K562 (cell line): ENCODE results near the gene ZDHHC14. TPM values are rescaled to one million over a fixed set of nuclear protein-coding genes. Genes with fewer than 3 reads are reported as not detected.

Experiments
- BHLHE40 ChIP-seq: IDR thresholded peaks from 2 replicates; pipeline ENCODE4 v1.6.1; 2011; ENCODE audit warnings: low read length, improper control_type of control experiment
- CREB1 ChIP-seq, 2 experiments: sonication (generic) in 1 of 2; formaldehyde crosslinking in 1 of 2; IDR thresholded peaks; 2 replicates each; pipeline versions ENCODE4 v1.6.1 to v1.8.0; 2012 to 2022; ENCODE audit warnings: inconsistent platforms in 1 of 2, mild to moderate bottlenecking in 1 of 2, missing genetic modification reagents in 1 of 2, moderate library complexity in 1 of 2
- CREB5 ChIP-seq: fragments of 250-450 bp; sonication (Bioruptor Pico); IDR thresholded peaks from 2 replicates; pipeline ENCODE4 v1.5.0; 2020; ENCODE audit warnings: mild to moderate bottlenecking
- CTCFL ChIP-seq: IDR thresholded peaks from 2 replicates; pipeline ENCODE4 v1.6.1; 2011; ENCODE audit warnings: borderline replicate concordance, low read depth, mild to moderate bottlenecking, moderate library complexity, low read length; ENCODE audit not compliant: insufficient read depth, poor library complexity, severe bottlenecking
- HDAC3 ChIP-seq: fragments of 450-650 bp; IDR thresholded peaks from 2 replicates; pipeline ENCODE4 v1.6.1; 2018; ENCODE audit warnings: borderline replicate concordance, mild to moderate bottlenecking, moderate library complexity; ENCODE audit not compliant: partially characterized antibody
- MCM2 ChIP-seq: fragments of 450-650 bp; IDR thresholded peaks from 2 replicates; pipeline ENCODE4 v1.6.1; 2017; ENCODE audit warnings: low read depth, mild to moderate bottlenecking
- MECOM ChIP-seq: fragments of 250-450 bp; sonication (Bioruptor Pico); IDR thresholded peaks from 2 replicates; pipeline ENCODE4 v1.8.0; 2022; ENCODE audit warnings: inconsistent platforms
- PHTF2 ChIP-seq: fragments of 250-450 bp; sonication (Bioruptor Pico); IDR thresholded peaks from 2 replicates; pipeline ENCODE4 v1.5.0; 2021; ENCODE audit warnings: mild to moderate bottlenecking
- RBM34 ChIP-seq: fragments of 200-400 bp; formaldehyde crosslinking; IDR thresholded peaks from 2 replicates; pipeline ENCODE4 v1.6.1; 2018; ENCODE audit warnings: low read length, borderline replicate concordance; ENCODE audit not compliant: insufficient read depth
- SPI1 ChIP-seq: IDR thresholded peaks from 2 replicates; pipeline ENCODE4 v1.6.1; 2011; ENCODE audit warnings: low read depth, low read length, control low read depth, borderline replicate concordance
- XRCC3 ChIP-seq: fragments of 450-650 bp; IDR thresholded peaks from 2 replicates; pipeline ENCODE4 v1.6.1; 2017; ENCODE audit warnings: mild to moderate bottlenecking, moderate library complexity
- XRCC4 ChIP-seq: IDR thresholded peaks from one replicate; pipeline ENCODE4 v1.6.1; 2011; ENCODE audit not compliant: insufficient read depth, insufficient read length; ENCODE audit errors: extremely low read depth
- ZBTB7A ChIP-seq: IDR thresholded peaks from 2 replicates; pipeline ENCODE4 v1.6.1; 2011; ENCODE audit warnings: low read depth, mild to moderate bottlenecking, low read length, moderate library complexity, borderline replicate concordance; ENCODE audit not compliant: control insufficient read depth
- ZFP1 ChIP-seq: fragments of 450-650 bp; formaldehyde crosslinking; IDR thresholded peaks from 2 replicates; pipeline ENCODE4 v1.4.0; 2020; ENCODE audit warnings: mild to moderate bottlenecking, mixed read lengths
- ZKSCAN3 ChIP-seq: fragments of 250-450 bp; sonication (Bioruptor Pico); IDR thresholded peaks from 2 replicates; pipeline ENCODE4 v1.4.0; 2020
- ZKSCAN8 ChIP-seq: fragments of 200-800 bp; sonication (Bioruptor generic); IDR thresholded peaks from 2 replicates; pipeline ENCODE4 v1.6.1; 2016; ENCODE audit warnings: missing genetic modification characterization, missing compliant biosample characterization
- ZNF282 ChIP-seq: sonication (generic); formaldehyde crosslinking; IDR thresholded peaks from 2 replicates; pipeline ENCODE4 v1.8.1; 2023; ENCODE audit warnings: missing genetic modification reagents
- ZNF592 ChIP-seq: fragments of 450-650 bp; IDR thresholded peaks from 2 replicates; pipeline ENCODE4 v1.6.1; 2017; ENCODE audit warnings: antibody characterized with exemption, mild to moderate bottlenecking
- polyA plus RNA-seq, 8 experiments: library from polyadenylated mRNA; depleted of rRNA in 4 of 8; stranded (reverse) in 5 of 8; unstranded in 3 of 8; fragments of >200 nt; fragmentation: Nextera tagmentation in 2 of 8; fragmentation: Illumina TruSeq in 1 of 8; extraction: Ambion mirVana in 2 of 8; extraction: Trizol in 1 of 8; gene quantifications; 2 replicates each; pipeline versions ENCODE4 v1.2.1 to v1.2.3, GENCODE V29; 2011 to 2014; ENCODE audit warnings: inconsistent platforms in 1 of 8, missing spikeins in 1 of 8
- total RNA-seq, 7 experiments: library from RNA; depleted of rRNA in 6 of 7; stranded (reverse); fragments of >200 nt in 6 of 7; fragmentation: Illumina TruSeq in 2 of 7; extraction: Trizol in 2 of 7; gene quantifications; 2 replicates each; pipeline versions ENCODE4 v1.2.1 to v1.2.3, GENCODE V29; 2011 to 2021; ENCODE audit warnings: low replicate concordance in 1 of 7
- TF ChIP-seq, protein P1 (sequence below): fragments of 250-450 bp; sonication (Bioruptor Pico); IDR thresholded peaks from 2 replicates; pipeline ENCODE4 v1.8.0; 2021; ENCODE audit warnings: moderate library complexity, mild to moderate bottlenecking, inconsistent platforms

ZDHHC14 gene
- total and polyA plus RNA-seq, 9 of the 15 experiments (the other 6 are each of a cell fraction or from before 2014, with no cell fraction given): 0.92 to 23.1 (median 13.8) TPM

DNA sequence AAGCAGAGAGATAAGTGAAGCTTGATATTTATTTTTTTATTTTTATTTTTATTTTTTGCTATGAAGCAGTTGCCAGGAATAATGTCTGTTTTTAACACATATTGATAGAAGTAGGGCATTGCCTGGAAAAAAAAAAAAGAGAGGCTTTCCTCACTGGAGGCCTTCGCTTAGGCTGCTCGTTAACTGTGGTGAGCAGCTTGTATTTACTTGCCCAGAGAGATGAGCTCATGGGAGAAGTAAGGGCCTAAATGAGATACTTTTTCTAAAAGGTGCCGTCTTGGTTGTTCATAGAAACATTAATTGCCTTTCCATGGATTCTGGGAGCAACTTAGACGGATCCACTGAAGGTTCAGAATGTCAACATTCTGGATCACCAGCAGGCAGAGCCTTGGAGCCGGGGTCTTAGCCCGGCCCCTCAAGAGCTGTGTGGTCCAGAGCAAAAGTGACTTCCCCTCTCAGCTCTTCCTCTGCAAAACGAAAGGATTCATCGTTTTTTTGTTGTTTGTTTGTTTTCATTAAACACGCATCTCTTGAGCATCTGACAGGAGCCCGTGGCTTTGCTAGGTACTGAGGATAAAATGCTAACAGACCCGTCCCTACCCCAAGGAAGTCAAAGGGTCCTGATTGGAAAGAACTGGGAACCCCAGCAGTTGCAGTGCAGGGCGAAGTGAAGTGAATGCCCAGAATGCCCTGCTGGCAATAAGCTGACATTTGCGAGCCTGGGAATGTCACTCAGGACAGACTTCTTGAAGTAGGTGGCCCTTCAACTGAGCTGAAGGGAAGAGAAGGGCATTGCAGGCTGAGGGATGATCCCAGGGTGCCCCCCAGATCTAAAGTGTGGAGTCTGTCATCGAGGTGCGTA, 138.5 kb downstream of the ZDHHC14 start (continued):
- TF ChIP-seq CTCFL: no peak
- no peak for TF ChIP-seq XRCC4
- no peak for TF ChIP-seq PHTF2
- 0 out of 2 replicates have a peak, but pooled peaks have one; percentile 60 for TF ChIP-seq ZNF592
- no peak for TF ChIP-seq MECOM
- no peak for TF ChIP-seq ZKSCAN3 (CRISPR knock-in tag)
- TF ChIP-seq RBM34: no peak
- TF ChIP-seq ZNF282: no peak
- no peak for TF ChIP-seq BHLHE40
- no peak for TF ChIP-seq XRCC3
- TF ChIP-seq HDAC3: no peak
- TF ChIP-seq ZKSCAN8 (CRISPR knock-in tag): no peak; the same call in 1 of the 2 replicates
- peak; percentile 62; the same call in 1 of the 2 replicates for TF ChIP-seq SPI1
- TF ChIP-seq MCM2: no peak
- peak; percentile 57; the same call in 1 of the 2 replicates for TF ChIP-seq ZBTB7A
- no peak for TF ChIP-seq ZFP1 (CRISPR knock-in tag)
- TF ChIP-seq, protein P1, sequence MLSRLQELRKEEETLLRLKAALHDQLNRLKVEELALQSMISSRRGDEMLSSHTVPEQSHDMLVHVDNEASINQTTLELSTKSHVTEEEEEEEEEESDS: no peak
- no peak for TF ChIP-seq CREB1 (IDR thresholded peaks at IDR 0.05)
- TF ChIP-seq CREB1 (CRISPR knock-in tag; IDR thresholded peaks at IDR 0.05): no peak
- TF ChIP-seq CREB5 (CRISPR knock-in tag): no peak
